GM18519 (cell line): Measurements from ENCODE around the gene DENND10.

Experiments
- ATAC-seq: cut with Tn5 transposase; IDR thresholded peaks from one replicate; pipeline ENCODE4 v1.9.1; 2021; ENCODE audit warnings: mild to moderate bottlenecking, moderate library complexity; ENCODE audit not compliant: unreplicated experiment, low FRiP score

Gene DENND10, protein sequence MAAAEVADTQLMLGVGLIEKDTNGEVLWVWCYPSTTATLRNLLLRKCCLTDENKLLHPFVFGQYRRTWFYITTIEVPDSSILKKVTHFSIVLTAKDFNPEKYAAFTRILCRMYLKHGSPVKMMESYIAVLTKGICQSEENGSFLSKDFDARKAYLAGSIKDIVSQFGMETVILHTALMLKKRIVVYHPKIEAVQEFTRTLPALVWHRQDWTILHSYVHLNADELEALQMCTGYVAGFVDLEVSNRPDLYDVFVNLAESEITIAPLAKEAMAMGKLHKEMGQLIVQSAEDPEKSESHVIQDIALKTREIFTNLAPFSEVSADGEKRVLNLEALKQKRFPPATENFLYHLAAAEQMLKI

DNA sequence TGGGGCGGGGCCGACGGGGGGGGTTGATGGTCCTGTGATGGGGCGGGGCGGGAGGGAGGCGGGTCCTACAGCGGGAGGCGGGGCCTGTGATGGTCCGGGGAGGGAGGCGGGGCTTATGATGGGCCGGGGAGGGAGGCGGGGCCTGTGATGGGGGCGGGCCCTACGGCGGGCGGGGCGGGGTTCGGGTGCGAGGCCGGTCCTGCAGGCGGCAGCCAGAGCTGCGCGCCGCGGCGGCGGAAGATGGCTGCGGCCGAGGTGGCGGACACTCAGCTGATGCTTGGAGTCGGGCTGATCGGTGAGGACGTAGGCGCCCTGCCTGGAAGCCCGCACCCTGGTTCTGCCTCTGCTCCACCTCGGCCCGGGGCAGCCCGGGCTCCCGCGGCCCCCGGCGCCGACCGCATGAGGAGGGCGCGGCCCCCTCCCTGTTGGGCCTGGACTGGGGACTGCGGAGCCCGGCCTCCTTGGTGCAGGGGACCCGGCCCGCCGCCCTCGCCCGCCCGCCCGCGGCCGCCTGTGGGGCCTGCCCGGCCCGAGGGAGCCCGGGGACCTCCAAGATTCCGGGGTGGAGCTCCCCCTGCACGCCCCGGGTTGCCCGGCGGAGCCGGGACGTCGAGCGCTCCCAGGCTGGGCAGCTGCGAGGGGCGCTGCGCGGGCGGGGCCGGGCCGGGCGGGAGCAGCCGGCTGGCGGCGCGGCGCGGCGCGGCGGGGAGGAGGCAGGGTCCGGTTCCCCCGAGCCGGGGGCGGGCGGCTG, at the start of gene DENND10:
TSS of gene DENND10 (plus strand) at position 211 of the 751 bp plus-strand sequence. CDS start at position 241, 30 bp downstream.
- ATAC-seq, result peak; percentile 63

DNA sequence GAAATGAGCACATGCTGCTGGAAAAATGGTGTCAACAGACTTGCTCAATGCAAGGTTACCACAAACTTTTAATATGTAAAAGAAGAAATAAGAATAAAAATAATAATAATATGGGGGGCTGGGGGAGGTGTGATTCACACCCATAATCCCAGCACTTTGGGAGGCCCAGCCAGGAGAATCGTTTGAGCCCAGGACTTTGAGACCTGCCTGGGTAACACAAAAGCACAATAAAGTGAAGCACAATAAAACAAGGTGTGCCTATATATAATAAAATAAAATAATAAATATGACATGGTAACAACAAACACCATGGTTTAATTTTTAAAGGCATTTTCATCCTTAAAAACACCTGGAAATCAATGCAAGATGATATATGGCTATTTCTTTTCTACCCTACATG, 48.4 kb upstream of the DENND10 start:
- no peak for ATAC-seq

DNA sequence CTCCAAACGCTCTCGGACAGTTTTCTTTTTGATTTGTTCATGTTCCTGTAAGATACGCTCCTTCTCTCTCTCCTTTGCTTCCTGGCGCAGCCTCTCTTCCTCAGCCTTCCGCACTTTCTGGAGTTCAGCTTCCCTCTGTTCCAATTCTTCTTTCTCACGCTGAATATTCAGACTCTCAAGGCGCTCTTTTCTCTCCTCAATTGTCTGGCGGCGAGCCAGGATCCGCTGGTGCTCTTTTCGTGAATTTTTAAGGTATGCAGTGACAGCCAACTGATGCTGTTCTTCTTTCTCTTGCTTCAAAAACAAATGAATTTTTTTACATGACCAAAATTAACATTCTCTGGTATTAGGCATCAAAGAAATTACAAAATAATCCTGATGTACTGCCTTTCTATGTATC, 45.9 kb upstream of the DENND10 start:
- no peak for ATAC-seq

DNA sequence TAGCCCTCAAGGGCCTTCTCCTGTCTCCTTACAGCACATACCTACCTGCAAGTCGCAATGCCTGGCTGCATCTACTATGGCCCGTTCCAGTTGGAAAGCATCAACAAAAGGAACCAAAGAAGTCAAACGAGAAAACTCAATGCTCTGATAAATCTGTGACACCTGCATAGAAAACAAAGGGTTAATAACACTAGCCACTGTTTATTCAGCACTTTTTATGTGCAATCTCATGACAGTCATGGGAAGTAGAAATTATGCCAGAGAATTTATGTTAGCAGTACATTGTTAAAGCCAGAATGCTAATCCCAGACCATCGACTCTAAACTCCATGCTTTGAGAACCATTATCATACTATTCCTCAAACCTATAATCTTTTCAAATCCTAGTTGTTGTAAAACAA, 44.4 kb upstream of the DENND10 start:
- ATAC-seq, result no peak

DNA sequence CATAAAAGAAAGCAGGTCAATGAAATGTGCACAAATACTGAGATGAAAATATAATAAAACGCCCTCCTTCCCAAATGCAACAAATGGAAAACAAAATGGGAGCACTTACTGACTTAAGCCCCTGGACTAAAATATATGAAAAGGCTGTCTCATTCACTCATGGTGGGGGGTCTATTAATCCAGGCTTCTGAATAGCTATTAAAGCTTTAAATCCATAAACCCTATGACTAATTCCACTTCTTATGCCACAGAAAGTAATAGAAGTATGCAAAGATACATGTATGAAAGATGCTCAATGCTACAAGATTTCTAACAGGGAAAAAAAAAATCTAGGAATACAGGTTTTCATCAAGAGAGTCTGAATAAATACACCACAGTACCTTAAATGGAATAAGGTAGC, 43.8 kb upstream of the DENND10 start:
- ATAC-seq, result no peak

DNA sequence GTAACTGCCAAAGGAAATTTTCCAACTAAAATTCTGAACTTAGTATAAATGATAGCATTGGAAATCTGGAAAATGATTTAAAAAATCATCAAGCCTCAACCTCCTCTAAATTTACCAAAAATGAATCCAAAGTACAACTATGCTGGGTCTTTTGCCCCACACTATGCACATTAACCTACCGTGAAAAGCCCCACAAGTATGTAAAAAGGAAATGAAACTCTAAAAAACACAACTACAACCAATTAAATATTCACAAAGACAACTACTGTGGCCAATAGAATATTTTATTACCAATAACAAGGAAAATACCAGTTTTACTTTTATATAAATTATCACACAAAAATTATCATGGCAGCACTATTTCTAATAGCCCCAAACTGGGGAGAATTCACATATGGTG, 42.6 kb upstream of the DENND10 start:
- ATAC-seq, result no peak

DNA sequence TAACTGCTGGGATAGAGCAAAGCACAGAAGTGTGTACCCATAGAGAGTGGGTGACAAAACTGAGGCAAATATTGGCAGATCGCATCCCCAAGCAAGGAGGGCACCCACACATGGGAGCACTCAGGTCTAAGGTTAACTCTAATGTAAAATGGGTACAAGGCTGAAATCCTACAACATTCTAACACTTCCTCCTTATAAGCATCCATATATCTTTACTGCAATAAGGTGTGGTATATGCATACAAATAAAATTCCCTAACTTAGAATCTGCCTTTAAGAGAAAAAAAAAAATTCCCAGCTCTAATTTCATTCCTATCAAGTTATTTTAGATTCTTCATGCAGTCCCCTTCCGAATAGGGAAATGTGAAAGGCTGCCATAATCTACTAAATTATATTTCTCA, 42.0 kb upstream of the DENND10 start:
- no peak for ATAC-seq

DNA sequence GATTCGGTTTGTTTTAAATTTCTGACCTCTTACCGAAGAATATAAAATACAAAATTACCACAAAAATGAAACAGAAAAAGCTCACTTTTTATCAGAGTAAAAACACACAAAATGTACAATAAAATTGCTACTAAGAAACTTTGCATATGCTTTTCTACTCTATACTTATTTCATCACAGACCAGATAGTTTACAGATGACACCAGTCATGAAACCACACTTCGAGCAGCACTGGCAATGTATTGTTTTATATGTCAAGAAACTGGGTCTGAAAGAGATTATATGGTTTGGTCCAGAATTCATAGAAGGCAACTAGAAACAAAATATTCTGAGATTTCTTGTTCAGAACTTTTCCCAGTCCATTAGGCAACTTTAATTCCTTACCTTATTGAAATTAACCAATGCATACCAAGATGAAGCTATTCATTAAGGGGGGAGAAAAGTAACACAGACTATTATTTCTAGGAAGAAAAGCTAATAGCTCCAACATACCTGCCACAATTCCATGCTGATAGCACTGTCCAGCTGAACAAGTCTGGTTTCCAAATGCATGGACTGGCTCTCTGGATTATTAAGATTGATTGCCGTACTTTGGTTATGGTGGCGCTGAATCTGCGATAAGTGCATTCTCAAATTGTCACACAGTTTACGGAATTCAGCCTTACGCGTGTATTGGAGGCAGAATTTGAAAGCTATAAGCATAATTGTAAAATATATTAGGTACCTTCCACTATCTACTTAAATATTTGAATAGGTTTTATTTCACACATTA, 33.3 kb upstream of the DENND10 start:
- ATAC-seq, result no peak

DNA sequence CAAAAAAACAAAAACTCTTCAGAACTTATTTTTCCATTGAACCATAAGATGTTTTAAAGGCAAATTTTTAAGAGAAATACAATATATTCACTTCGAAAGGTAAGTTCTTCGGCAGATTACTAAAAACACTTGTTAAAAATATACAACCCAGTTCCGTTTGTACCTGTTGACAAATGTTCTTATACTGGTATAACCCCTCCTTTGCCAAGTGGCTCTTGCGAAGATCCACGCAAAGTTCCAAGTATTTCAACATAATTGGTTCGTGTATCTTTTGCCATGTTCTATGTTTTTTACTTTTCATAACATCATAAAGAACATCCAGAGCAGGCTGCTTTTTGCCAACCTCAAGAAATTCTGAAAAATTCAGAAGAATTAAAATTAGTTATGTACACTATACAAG, 30.3 kb upstream of the DENND10 start:
- no peak for ATAC-seq

DNA sequence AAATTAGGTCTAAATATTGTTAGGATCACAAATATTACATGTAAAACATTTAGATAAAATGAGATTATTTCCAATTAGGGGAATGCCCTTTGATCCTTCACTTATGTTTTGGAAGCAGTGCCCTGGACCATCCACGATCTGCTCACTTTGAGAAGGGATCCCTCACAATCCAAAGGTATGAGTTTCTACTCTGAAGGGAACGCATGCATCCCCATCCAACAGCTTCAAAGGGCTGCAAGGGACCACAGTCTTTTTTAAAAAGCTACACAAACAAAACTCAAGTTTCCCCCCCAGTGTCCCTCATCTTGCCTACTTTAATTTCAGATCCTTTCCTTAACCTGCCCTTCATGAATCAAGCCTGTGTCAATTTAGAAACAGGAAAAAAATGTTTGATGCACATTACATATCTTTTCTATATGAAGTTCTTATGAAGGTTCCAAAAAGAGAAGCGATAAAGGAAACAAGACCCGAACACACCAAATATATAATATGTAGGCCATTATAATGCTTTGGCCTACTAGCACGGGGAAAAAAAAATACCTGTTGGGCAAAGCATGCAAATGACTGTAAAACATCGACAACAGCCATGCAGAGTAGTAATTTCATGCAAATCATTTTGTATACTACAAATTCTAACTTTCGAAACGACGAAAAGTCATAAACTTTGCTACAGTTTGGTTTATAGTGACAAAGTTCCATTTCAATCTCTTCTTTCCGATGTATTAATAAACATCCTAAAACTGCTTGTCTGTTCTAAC, 25.3 kb upstream of the DENND10 start:
- no peak for ATAC-seq

DNA sequence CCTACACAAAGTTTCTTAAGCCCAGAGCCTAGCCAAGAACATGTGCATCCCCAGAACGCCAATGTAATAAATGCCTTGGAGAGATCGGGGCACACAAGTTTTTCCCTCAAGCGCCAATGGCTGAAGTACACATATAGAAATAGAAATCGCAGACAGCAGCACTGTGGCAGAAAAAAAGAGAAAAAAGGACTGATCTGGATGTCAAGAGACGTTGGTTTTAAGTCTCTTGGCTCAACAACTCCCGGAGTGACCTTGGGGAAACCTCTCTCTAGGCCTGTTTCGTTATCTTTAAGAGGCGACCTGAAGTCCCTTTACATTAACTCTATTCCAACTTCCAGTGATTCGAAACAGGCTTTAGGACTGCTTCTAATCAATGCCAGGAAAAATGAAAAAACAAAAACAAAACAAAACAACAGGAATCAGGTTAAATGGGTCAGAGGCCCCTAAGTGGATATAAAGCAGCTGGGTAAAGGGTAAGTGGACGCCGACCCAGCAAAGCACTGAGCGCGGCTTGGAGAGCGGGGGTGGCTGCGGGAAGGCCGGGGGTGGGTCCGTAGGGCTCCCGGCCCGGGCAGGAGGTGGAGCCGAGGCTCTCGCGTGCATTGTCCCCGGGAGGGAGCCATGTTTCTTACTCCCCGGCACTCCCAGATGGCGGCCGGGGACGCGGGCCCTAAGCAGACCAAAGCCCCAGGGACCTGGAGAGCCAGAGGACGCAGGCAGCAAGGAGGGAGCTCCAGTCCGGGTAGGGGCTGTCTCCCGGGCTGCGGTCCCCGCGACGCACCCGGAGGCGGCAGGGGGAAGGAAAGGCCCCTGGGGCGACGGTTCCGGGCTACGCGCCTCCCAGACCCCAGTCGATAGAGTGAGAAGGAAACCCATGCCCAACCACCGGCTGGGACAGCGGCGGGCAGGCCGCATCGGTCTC, 24.1 kb upstream of the DENND10 start:
- ATAC-seq, result peak; percentile 43

DNA sequence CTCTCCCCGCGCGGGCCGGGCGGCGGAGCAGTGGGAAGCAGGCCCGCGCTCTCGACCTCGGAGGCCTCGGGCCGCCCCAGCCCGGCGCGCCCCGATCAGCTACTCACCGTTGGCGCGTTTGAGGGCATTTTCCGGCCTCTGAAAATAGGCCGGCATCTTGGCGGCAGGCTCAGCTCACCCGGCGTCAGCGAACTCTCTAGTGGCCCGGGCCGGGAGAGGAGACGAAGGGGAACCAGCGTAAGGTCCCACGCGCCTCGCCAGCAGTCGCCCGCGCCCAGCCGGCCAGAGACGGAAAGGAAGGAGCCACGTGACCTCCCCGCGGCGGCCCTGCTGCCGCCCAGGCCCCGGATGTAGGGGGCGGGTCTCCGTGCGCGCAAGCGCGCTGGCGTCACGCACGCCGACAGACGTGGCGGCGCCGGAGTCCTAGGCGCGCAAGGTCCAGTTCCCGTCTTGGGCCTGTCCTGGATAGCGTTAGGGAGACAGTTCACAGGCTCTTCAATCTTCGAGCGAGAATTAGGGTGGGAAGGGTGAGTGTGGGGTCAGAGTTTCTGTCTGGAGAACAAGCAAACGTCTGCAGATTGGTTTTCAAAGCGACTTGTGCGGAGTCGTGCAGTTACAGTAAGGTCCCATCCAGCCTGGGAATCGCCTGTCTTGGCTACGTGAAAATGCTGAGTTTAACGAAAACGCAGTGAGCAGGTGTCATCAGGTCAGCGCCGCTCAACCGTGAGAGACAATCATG, 23.2 kb upstream of the DENND10 start, which contains the start of gene EIF3A:
TSS of gene EIF3A (minus strand) at position 297 of the 739 bp plus-strand sequence. CDS start at position 156, 141 bp downstream.
- peak; percentile 62 for ATAC-seq

DNA sequence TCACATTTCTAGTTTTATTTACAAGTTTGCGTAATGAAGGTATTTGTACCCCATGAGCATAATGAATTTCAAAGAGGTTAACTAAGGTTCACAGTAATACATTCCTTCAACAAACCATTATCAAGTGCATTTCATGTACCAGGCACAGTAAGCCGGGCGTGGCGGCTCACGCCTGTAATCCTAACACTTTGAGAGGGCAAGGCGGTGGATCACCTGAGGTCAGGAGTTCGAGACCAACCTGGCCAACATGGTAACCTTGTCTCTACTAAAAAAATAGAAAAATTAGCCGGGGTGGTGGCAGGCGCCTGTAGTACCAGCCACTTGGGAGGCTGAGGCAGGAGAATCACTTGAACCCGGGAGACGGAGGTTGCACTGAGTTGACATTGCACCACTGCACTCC, 19.0 kb upstream of the DENND10 start:
- ATAC-seq, result no peak

DNA sequence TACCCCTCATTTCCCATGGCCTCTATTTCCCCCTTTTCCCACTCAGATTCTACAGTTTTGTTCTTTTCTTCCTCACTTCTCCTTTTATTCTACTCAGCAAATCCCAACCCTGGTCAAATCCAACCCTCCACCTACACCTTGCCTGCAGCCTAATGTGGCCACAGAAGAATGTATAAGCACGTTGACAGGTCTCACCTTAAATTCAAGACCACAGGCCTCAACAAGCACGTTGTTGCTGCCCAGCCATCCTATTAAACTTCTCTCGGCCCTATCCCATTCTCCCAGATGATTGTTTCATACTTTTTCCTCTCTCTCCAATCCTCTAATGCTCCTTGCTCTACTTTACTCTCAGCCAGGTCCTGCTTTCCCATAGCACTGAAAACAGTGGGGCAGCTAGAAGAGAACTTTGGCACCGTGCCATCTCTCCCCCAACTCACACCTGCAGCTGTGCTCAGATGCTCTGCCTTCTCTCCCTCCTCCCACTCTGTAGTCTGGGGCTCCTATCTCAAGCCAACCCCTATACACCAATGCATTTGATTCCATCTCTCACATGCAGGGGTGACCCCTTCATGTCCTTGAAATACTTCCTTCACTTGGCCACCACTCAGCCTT, 16.5 kb upstream of the DENND10 start:
- ATAC-seq, result no peak

DNA sequence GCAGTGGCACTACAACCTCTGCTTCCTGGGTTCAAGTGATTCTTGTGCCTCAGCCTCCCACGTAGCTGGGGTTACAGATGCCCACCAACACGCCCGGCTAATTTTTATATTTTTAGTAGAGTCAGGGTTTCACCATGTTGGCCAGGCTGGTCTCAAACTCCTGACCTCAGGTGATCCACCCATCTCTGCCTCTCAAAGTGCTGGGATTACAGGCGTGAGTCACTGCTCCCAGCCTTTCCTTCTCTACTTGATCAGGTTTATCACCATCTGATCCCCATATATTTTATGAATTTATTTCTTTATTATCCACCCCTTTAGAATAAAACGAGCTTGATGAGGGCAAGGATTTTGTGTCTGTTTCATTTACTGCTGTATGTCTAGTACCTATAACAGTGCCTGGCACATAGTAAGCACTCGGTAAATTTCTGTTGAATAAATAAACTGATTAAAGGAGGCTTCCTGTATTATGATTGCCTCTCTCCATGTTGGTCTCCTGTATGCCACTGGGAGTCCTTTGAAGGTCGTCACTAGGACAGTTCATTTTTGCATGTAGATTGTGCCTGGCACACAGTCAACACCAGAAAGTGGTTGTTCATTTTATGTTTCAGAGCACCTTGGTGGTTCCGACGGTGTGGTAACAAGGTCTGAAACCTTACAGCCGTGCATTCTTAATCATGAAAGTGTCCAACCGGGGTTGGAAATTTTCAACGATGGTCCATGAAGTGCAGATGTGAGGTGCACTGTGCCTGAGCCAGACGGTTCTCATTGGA, 13.7 kb upstream of the DENND10 start:
- no peak for ATAC-seq

DNA sequence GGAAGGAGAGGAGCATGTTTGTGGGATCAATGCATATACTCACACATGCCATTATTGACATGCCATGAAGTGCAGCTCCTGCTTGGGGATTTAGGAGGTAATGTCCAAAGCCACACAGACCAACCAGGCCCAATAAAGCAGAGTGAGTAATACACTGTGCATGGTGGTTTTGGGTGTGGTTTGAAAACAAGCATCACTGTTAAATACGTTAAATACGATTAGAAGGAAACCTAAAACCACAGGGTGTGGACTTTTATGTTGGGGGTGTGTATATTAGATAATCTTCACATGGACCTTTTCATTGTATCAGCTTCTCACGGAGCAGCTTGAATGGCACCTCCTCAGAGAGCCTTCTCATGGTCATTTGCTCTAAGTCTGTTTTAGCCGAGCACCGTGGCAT, 12.9 kb upstream of the DENND10 start:
- no peak for ATAC-seq

DNA sequence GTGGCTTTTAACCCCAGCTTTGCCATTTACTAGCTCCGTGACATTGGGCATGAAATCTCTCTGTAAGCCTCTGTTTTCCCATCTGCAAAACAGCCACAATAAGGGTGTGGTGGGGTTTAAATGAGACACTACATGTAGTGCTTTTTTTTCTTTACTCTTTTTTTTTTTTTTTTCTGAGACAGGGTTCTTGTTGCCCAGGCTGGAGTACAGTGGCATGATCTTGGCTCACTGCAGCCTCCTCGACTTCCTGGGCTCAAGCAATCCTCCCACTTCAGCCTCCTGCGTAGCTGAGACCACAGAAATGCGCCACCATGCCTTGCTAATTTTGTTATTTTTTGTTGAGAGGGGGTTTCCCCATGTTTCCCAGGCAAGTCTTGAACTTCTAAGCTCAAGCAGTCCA, 8.3 kb upstream of the DENND10 start:
- no peak for ATAC-seq
